A549 (cell line): ENCODE data around the gene PICK1. TPM values are rescaled to one million over a fixed set of nuclear protein-coding genes. Genes with fewer than 3 reads are reported as not detected.

ENCODE experiments used
- ATAC-seq, 2 experiments: fragments of 200-7000 bp in 1 of 2; fragments of >200 bp in 1 of 2; cut with Nextera tagmentation in 1 of 2; cut with Tn5 transposase in 1 of 2; 3 replicates each; pipeline versions ENCODE4 v1.8.0 to v1.9.1; 2018 to 2020; ENCODE audit warnings: mild to moderate bottlenecking in 1 of 2, moderate library complexity in 1 of 2
- CTCF ChIA-PET: fragments of 300-600 bp; sonication (Branson Sonifier 250); formaldehyde crosslinking; extraction: SDS; loops from one replicate; lab custom pipeline; 2021; ENCODE audit warnings: antibody characterized with exemption, inconsistent platforms; lab: Yijun Ruan, JAX
- POLR2A ChIA-PET: fragments of 350-600 bp; formaldehyde crosslinking; extraction: SDS; loops from one replicate; lab custom pipeline; 2021; ENCODE audit warnings: antibody characterized with exemption, inconsistent platforms; lab: Yijun Ruan, JAX
- DNase-seq, 2 experiments: peaks; one replicate each; pipeline versions ENCODE4 v3.0.0 to v3.0.0-alpha.2; 2011 to 2016; ENCODE audit warnings: low read depth in 1 of 2, low spot score in 1 of 2
- FAIRE-seq: peaks from 2 replicates; lab custom pipeline; 2011; peaks lifted over from hg19 to GRCh38; lab: Jason Lieb, UNC
- H3K27ac ChIP-seq, 2 experiments: fragments of >200 bp; sonication (Bioruptor Twin); formaldehyde crosslinking; 3 replicates each; pipeline ENCODE4 v1.5.1; 2016 to 2017
- H3K4me1 ChIP-seq: fragments of >200 bp; sonication (Bioruptor Twin); formaldehyde crosslinking; 3 replicates; pipeline ENCODE4 v1.6.1; 2016
- H3K4me2 ChIP-seq: fragments of >200 bp; sonication (Bioruptor Twin); formaldehyde crosslinking; 3 replicates; pipeline ENCODE4 v1.6.1; 2016
- H3K4me3 ChIP-seq: fragments of >200 bp; sonication (Bioruptor Twin); formaldehyde crosslinking; 3 replicates; pipeline ENCODE4 v1.5.1; 2016
- H3K9me3 ChIP-seq: fragments of >200 bp; sonication (Bioruptor Twin); formaldehyde crosslinking; 3 replicates; pipeline ENCODE4 v1.6.1; 2016
- ATOH8 ChIP-seq: fragments of 250-450 bp; sonication (Bioruptor Pico); IDR thresholded peaks from 2 replicates; pipeline ENCODE4 v1.5.0; 2020; ENCODE audit warnings: low read depth, mild to moderate bottlenecking, moderate library complexity
- CBX8 ChIP-seq: fragments of 200-600 bp; sonication (generic); IDR thresholded peaks from 2 replicates; pipeline ENCODE4 v1.6.1; 2016
- CEBPB ChIP-seq, 2 experiments: fragments of >200 bp in 1 of 2; sonication (Bioruptor Twin) in 1 of 2; formaldehyde crosslinking in 1 of 2; IDR thresholded peaks; 2 replicates each; pipeline ENCODE4 v1.6.1; 2012 to 2016
- CHD2 ChIP-seq: fragments of 150-350 bp; IDR thresholded peaks from 2 replicates; pipeline ENCODE4 v1.6.1; 2014; ENCODE audit warnings: low read length; ENCODE audit not compliant: partially characterized antibody
- CTCF ChIP-seq: fragments of >200 bp; sonication (Bioruptor Twin); formaldehyde crosslinking; IDR thresholded peaks from 3 replicates; pipeline ENCODE4 v1.5.1; 2016
- FOSB ChIP-seq: fragments of 250-450 bp; sonication (Bioruptor Pico); IDR thresholded peaks from 2 replicates; pipeline ENCODE4 v1.5.0; 2020; ENCODE audit warnings: mild to moderate bottlenecking, moderate library complexity
- HDAC2 ChIP-seq: fragments of 200-600 bp; sonication (generic); IDR thresholded peaks from 2 replicates; pipeline ENCODE4 v1.6.1; 2016
- HES2 ChIP-seq: fragments of >200 bp; sonication (Bioruptor Twin); formaldehyde crosslinking; IDR thresholded peaks from 2 replicates; pipeline ENCODE4 v1.6.1; 2016
- HEYL ChIP-seq: fragments of 250-450 bp; sonication (Bioruptor Pico); IDR thresholded peaks from 2 replicates; pipeline ENCODE4 v1.8.0; 2021; ENCODE audit warnings: mild to moderate bottlenecking, moderate library complexity
- HOXB5 ChIP-seq: fragments of 250-450 bp; sonication (Bioruptor Pico); IDR thresholded peaks from 2 replicates; pipeline ENCODE4 v1.5.0; 2020; ENCODE audit warnings: mild to moderate bottlenecking, moderate library complexity
- JUN ChIP-seq, 2 experiments: fragments of >200 bp; sonication (Bioruptor Twin); formaldehyde crosslinking; IDR thresholded peaks; 2 replicates in 1 of 2; 3 replicates in 1 of 2; pipeline ENCODE4 v1.6.1; 2016 to 2017
- MAZ ChIP-seq: fragments of 150-350 bp; IDR thresholded peaks from 2 replicates; pipeline ENCODE4 v1.6.1; 2014; ENCODE audit warnings: antibody characterized with exemption, low read depth, low read length, borderline replicate concordance
- NFE2L2 ChIP-seq: fragments of 150-350 bp; conservative IDR thresholded peaks from 2 replicates; pipeline ENCODE4 v1.6.1; 2014; ENCODE audit warnings: low read length
- PHF8 ChIP-seq: fragments of 200-600 bp; sonication (generic); IDR thresholded peaks from 2 replicates; pipeline ENCODE4 v1.6.1; 2016; ENCODE audit warnings: low read depth, mild to moderate bottlenecking, antibody characterized with exemption, moderate library complexity, borderline replicate concordance
- SMC3 ChIP-seq: fragments of >200 bp; sonication (Bioruptor Twin); formaldehyde crosslinking; IDR thresholded peaks from 3 replicates; pipeline ENCODE4 v1.6.1; 2018; ENCODE audit warnings: inconsistent platforms
- USF2 ChIP-seq: fragments of 450-650 bp; IDR thresholded peaks from 2 replicates; pipeline ENCODE4 v1.6.1; 2014; ENCODE audit warnings: antibody characterized with exemption
- ZNF302 ChIP-seq: fragments of 250-450 bp; sonication (Bioruptor Pico); IDR thresholded peaks from 2 replicates; pipeline ENCODE4 v1.9.0; 2021; ENCODE audit warnings: inconsistent platforms, mild to moderate bottlenecking, moderate library complexity
- ZSCAN20 ChIP-seq: fragments of 250-450 bp; sonication (Bioruptor Pico); IDR thresholded peaks from 2 replicates; pipeline ENCODE4 v1.8.0; 2022; ENCODE audit warnings: mild to moderate bottlenecking, moderate library complexity
- WGBS: methylation state at CpG from one replicate; pipeline ENCODE4 v1.1.6; 2017; ENCODE audit errors: missing lambda C conversion rate; 5-methylcytosine and 5-hydroxymethylcytosine counted together
- polyA plus RNA-seq, 4 experiments: library from polyadenylated mRNA; depleted of rRNA in 3 of 4; stranded (reverse); fragments of >200 nt; fragmentation: RNase III in 1 of 4; extraction: RNeasy Plus Mini Kit Qiagen cat#74134 plus additional on column Dnase treatment in 1 of 4; gene quantifications; 2 replicates in 3 of 4; 3 replicates in 1 of 4; pipeline ENCODE4 v1.2.3, GENCODE V29; 2011 to 2017

The PICK1 gene
- polyA plus RNA-seq, 2 of the 4 experiments (the other 2 are of a cell fraction) = 15.6 to 17.8 TPM

GRCh38 chr22:38120359-38121110 is 63.3 kb downstream of the PICK1 start (continued):
- TF ChIP-seq USF2 = no peak
- no peak for TF ChIP-seq HEYL (CRISPR knock-in tag)
- no peak for TF ChIP-seq HOXB5
- TF ChIP-seq CTCF = no peak
- TF ChIP-seq CHD2 = no peak
- no peak for TF ChIP-seq FOSB (CRISPR knock-in tag)

- CTCF ChIA-PET = interaction anchor here (2.0 to 5.1 kb wide), 2 partner anchors 8 to 15 kb away, joined by 6 to 36 read pairs; no protein-coding TSS in a partner anchor
- no peak for FAIRE-seq
- DNase-seq = no peak
- no peak for TF ChIP-seq ATOH8 (CRISPR knock-in tag)
- no peak for TF ChIP-seq HDAC2
- no peak for TF ChIP-seq CEBPB (IDR thresholded peaks at IDR 0.05)
- TF ChIP-seq ZNF302 = no peak
- no peak for TF ChIP-seq NFE2L2
- no peak for TF ChIP-seq CTCF
- TF ChIP-seq PHF8 = no peak
- TF ChIP-seq SMC3 = no peak
- TF ChIP-seq HOXB5 = no peak
- TF ChIP-seq CBX8 = no peak
- TF ChIP-seq MAZ = no peak
- no peak for TF ChIP-seq JUN (IDR thresholded peaks at IDR 0.05)
- no peak for TF ChIP-seq HES2
- no peak for TF ChIP-seq ZSCAN20
- Histone ChIP-seq H3K9me3 (no peaks in the 10 kb centered on the region), H3K4me1 (no peaks in the 10 kb centered on the region), H3K4me2 (no peak overlapping the region), H3K4me3 (no peak overlapping the region), H3K27ac (no peak overlapping the region)
- 58% methylated on average over 5 of the region's 6 CpGs for WGBS
- ATAC-seq = no peak; a peak in 1 of 6 replicates
- POLR2A ChIA-PET = no interaction called here
Measured at GRCh38 chr22:38122616-38123015, 65.4 kb downstream of the PICK1 start.
